Suprapubic skin (tissue), 4 donors: Measurements from ENCODE around the gene TRPM1. TPM values are rescaled to one million over a fixed set of nuclear protein-coding genes. Genes with fewer than 3 reads are reported as not detected.

Experiments used
- DNase-seq, 2 donors: peaks; one replicate each; pipeline ENCODE4 v3.0.0-alpha.2; 2019; ENCODE audit warnings: low spot score in 2 of 2
- H3K27ac ChIP-seq: fragments of 200-600 bp; sonication (generic); one replicate; pipeline ENCODE4 v1.5.1; 2019
- H3K27me3 ChIP-seq: fragments of 200-600 bp; sonication (generic); one replicate; pipeline ENCODE4 v1.5.1; 2019
- H3K36me3 ChIP-seq: fragments of 200-600 bp; sonication (generic); one replicate; pipeline ENCODE4 v1.5.1; 2019
- H3K4me1 ChIP-seq: fragments of 200-600 bp; sonication (generic); one replicate; pipeline ENCODE4 v1.5.1; 2019
- H3K4me3 ChIP-seq: fragments of 200-600 bp; sonication (generic); one replicate; pipeline ENCODE4 v1.5.1; 2019; ENCODE audit warnings: mild to moderate bottlenecking
- H3K9me3 ChIP-seq: fragments of 200-600 bp; sonication (generic); one replicate; pipeline ENCODE4 v1.5.1; 2019
- EP300 ChIP-seq: sonication (generic); formaldehyde crosslinking; IDR thresholded peaks from one replicate; pipeline ENCODE4 v1.6.1; 2017; ENCODE audit warnings: antibody characterized with exemption
- POLR2A ChIP-seq, 2 donors: fragments of 450-650 bp; IDR thresholded peaks; one replicate each; pipeline ENCODE4 v1.6.1; 2017; ENCODE audit warnings: antibody characterized with exemption in 2 of 2, mild to moderate bottlenecking in 2 of 2, moderate library complexity in 2 of 2
- POLR2AphosphoS5 ChIP-seq, 3 donors: sonication (generic); formaldehyde crosslinking; IDR thresholded peaks; one replicate each; pipeline ENCODE4 v1.6.1; 2017; ENCODE audit warnings: antibody characterized with exemption in 3 of 3
- WGBS: methylation state at CpG from one replicate; pipeline ENCODE4 v1.1.5; 2018; 5-methylcytosine and 5-hydroxymethylcytosine counted together
- total RNA-seq, 4 donors: library from RNA; depleted of rRNA; stranded (reverse); fragments of >200 nt; gene quantifications; one replicate each; pipeline ENCODE4 v1.1.0, GENCODE V29; 2016
- TF ChIP-seq, protein P1 (sequence below), 2 donors: fragments of 200-600 bp in 1 of 2; fragments of 450-650 bp in 1 of 2; sonication (generic) in 1 of 2; IDR thresholded peaks; one replicate each; pipeline ENCODE4 v1.5.1; 2016 to 2019; ENCODE audit warnings: antibody characterized with exemption in 2 of 2, mild to moderate bottlenecking in 1 of 2, moderate library complexity in 1 of 2

The TRPM1 gene
- total RNA-seq, 4 donors from 2014 or later: 5.1 to 15.2 (median 10.2) TPM

DNA sequence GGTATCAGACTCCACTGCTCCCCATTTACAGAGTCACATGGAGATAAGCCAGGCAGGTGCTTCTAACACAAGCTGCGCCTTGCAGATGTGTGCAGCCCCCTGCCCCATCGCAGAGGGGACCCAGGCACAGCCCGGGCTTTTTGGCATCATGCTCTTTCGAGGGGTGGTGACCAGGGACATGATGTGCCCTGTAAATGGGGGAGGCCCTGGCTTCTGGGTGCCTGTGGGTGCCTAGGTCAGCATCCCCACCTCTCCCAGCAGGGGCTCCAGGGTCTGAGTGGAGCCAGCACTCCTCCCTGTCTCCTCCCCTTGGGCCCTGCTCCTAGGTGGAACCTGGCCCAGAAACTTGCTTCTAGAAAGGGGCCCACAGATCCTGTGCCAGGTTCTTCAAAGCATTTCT is 15.2 kb downstream of the TRPM1 start:
- no peak overlapping the region for H3K27ac ChIP-seq
- no peak overlapping the region for H3K4me3 ChIP-seq
- no peaks in the 10 kb centered on the region for H3K9me3 ChIP-seq
- no peak for DNase-seq
- H3K4me1 ChIP-seq: peaks cover 26% of the 10 kb centered on the region
- no peaks in the 10 kb centered on the region for H3K36me3 ChIP-seq
- no peaks in the 10 kb centered on the region for H3K27me3 ChIP-seq
- WGBS: 87% methylated on average over 4 of the region's 4 CpGs
- TF ChIP-seq EP300: no peak
- no peak for TF ChIP-seq POLR2A (IDR thresholded peaks at IDR 0.05)
- TF ChIP-seq, protein P1, sequence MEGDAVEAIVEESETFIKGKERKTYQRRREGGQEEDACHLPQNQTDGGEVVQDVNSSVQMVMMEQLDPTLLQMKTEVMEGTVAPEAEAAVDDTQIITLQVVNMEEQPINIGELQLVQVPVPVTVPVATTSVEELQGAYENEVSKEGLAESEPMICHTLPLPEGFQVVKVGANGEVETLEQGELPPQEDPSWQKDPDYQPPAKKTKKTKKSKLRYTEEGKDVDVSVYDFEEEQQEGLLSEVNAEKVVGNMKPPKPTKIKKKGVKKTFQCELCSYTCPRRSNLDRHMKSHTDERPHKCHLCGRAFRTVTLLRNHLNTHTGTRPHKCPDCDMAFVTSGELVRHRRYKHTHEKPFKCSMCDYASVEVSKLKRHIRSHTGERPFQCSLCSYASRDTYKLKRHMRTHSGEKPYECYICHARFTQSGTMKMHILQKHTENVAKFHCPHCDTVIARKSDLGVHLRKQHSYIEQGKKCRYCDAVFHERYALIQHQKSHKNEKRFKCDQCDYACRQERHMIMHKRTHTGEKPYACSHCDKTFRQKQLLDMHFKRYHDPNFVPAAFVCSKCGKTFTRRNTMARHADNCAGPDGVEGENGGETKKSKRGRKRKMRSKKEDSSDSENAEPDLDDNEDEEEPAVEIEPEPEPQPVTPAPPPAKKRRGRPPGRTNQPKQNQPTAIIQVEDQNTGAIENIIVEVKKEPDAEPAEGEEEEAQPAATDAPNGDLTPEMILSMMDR (IDR thresholded peaks at IDR 0.05): no peak
- TF ChIP-seq POLR2AphosphoS5 (IDR thresholded peaks at IDR 0.05): no peak

DNA sequence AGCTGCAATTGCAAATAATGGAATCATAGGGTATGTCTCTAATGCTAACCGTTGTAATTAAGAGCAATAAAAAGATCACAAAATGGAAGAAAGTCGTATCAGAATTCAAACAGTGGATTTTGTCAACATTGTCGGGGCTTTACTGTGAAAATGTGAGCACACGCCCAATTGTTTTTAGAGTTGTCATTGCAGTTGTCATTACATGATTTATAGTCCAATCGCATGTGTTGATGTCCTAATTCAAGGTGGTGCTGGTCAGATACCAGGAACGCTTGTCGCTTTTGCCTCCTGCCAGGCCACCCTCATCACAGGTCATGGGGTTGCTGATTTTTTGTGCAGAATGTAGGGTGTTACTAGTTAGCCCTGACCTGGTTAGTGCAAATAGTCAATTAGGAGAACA is 16.2 kb downstream of the TRPM1 start:
- TF ChIP-seq POLR2AphosphoS5 (IDR thresholded peaks at IDR 0.05): no peak
- no peak for TF ChIP-seq EP300
- TF ChIP-seq, protein P1 (IDR thresholded peaks at IDR 0.05): no peak
- no peak for TF ChIP-seq POLR2A (IDR thresholded peaks at IDR 0.05)
- Histone ChIP-seq H3K36me3 (no peaks in the 10 kb centered on the region), H3K27ac (no peak overlapping the region), H3K9me3 (no peaks in the 10 kb centered on the region), H3K4me3 (no peak overlapping the region), H3K27me3 (no peaks in the 10 kb centered on the region), H3K4me1 (peaks cover 36% of the 10 kb centered on the region)
- 91% methylated on average over 7 of the region's 7 CpGs for whole genome bisulfite sequencing
- no peak for DNase-seq

DNA sequence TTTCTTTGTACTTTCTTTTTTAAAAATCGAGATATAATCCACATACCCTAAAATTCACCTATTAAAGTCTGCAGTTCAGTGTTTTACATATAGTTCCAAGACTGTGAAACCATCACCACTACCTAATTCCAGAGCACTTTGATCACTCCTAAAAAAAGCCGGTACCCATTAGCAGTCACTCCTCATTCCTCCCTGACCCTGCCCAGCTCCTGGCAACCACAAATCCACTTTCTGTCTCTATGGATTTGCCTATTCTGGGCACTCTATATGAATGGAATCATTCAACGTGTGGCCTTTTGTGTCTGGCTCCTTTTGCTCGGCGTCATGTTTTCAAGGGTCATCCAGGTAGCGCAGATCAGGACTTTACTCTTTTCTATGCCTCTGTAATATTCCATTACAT is 17.3 kb downstream of the TRPM1 start:
- no peak for TF ChIP-seq POLR2A (IDR thresholded peaks at IDR 0.05)
- TF ChIP-seq, protein P1 (IDR thresholded peaks at IDR 0.05): no peak
- no peak for TF ChIP-seq POLR2AphosphoS5 (IDR thresholded peaks at IDR 0.05)
- no peak for TF ChIP-seq EP300
- peaks cover 44% of the 10 kb centered on the region for H3K4me1 ChIP-seq
- H3K27ac ChIP-seq: no peak overlapping the region

DNA sequence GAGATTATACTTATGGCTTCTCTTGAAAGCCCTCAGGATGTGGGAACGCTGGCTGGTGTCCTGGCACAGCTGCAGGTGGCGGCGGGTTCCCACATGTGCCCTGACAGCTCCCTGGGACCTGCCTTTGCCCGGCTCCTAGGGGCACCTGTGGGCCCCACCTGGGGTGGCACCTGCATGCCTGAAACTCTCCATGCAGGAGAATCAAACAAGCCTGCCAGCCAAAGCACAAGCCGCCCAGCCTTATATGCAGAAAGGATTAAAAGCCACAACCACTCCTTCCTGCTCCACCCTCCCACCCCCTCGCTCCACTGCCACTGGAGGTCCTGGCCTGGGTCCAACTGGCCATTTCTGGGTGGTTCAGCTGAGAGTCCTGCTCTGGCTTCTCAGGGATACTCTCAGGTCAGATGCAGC is 18.1 kb downstream of the TRPM1 start:
- no peaks in the 10 kb centered on the region for H3K27me3 ChIP-seq
- no peaks in the 10 kb centered on the region for H3K36me3 ChIP-seq
- H3K4me3 ChIP-seq: no peak overlapping the region
- peaks cover 44% of the 10 kb centered on the region for H3K4me1 ChIP-seq
- no peak for TF ChIP-seq EP300
- TF ChIP-seq, protein P1 (IDR thresholded peaks at IDR 0.05): no peak
- TF ChIP-seq POLR2AphosphoS5 (IDR thresholded peaks at IDR 0.05): no peak
- no peak for TF ChIP-seq POLR2A (IDR thresholded peaks at IDR 0.05)
- no peak for DNase-seq
- 10% methylated on average over 3 of the region's 6 CpGs for WGBS
- no peak overlapping the region for H3K27ac ChIP-seq
- H3K9me3 ChIP-seq: no peaks in the 10 kb centered on the region

More for the DNA sequence above, 17.3 kb downstream of the TRPM1 start:
- H3K9me3 ChIP-seq: no peaks in the 10 kb centered on the region
- no peaks in the 10 kb centered on the region for H3K27me3 ChIP-seq
- WGBS: 62% methylated on average over 6 of the region's 6 CpGs
- H3K4me3 ChIP-seq: no peak overlapping the region
- H3K36me3 ChIP-seq: no peaks in the 10 kb centered on the region
- no peak for DNase-seq

DNA sequence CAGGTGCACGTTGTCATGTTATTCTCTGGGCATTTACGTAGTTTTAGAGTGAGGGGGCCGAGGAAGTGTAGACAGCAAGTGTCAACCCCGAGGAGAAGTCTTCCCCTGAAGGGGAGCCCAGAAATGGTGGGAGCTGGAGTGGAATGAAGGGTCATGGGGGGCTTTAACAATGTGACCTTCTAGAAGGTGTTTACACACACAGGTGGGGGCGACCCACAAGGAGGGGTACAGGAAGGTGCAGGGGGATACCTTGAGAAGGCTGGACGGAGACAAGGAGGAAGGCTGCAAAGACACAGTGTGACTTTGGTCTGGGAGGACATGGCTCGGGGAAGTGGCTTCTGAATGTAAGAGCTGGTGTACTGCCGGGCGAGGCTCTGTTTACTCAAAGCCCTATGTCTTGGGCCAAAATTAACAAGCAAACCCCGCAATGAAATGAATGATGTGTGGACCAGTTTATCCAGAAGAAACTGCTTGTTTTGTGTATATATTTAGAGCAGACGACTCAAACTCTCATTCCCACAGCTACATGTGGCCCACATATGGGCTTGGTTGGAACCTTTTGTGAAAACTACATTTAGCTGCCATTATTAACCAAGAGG is 18.7 kb downstream of the TRPM1 start:
- TF ChIP-seq, protein P1 (IDR thresholded peaks at IDR 0.05): no peak
- TF ChIP-seq POLR2A (IDR thresholded peaks at IDR 0.05) (no peak), EP300 (no peak), POLR2AphosphoS5 (IDR thresholded peaks at IDR 0.05) (no peak)
- Histone ChIP-seq H3K4me3 (no peak overlapping the region), H3K4me1 (peaks cover 44% of the 10 kb centered on the region), H3K36me3 (no peaks in the 10 kb centered on the region), H3K9me3 (no peaks in the 10 kb centered on the region), H3K27ac (no peak overlapping the region), H3K27me3 (no peaks in the 10 kb centered on the region)
- 70% methylated on average over 11 of the region's 11 CpGs for WGBS
- DNase-seq: no peak
